DOHH2 (cell line): Measurements from ENCODE around the gene FAM120A.

Experiments used
- H3F3A ChIP-seq: fragments of 200-600 bp; sonication (generic), shearing (Covaris generic); 2 replicates; pipeline ENCODE4 v1.6.0; 2016; ENCODE audit warnings: antibody characterized with exemption, mild to moderate bottlenecking; ENCODE audit not compliant: control insufficient read depth, insufficient read depth
- H3K27ac ChIP-seq: fragments of 200-600 bp; sonication (generic); 2 replicates; pipeline ENCODE4 v1.5.1; 2014; ENCODE audit warnings: low read depth, mild to moderate bottlenecking, low read length, moderate library complexity
- H3K27me3 ChIP-seq: fragments of 200-600 bp; sonication (generic); 2 replicates; pipeline ENCODE4 v1.6.1; 2014; ENCODE audit warnings: mild to moderate bottlenecking, low read length, mixed read lengths; ENCODE audit not compliant: control insufficient read depth
- H3K36me3 ChIP-seq: fragments of 200-600 bp; sonication (generic); 2 replicates; pipeline ENCODE4 v1.6.1; 2014; ENCODE audit warnings: mild to moderate bottlenecking, low read length, moderate library complexity, mixed read lengths; ENCODE audit not compliant: control insufficient read depth
- H3K4me1 ChIP-seq: fragments of 200-600 bp; sonication (generic); 2 replicates; pipeline ENCODE4 v1.6.1; 2014; ENCODE audit warnings: mild to moderate bottlenecking, low read length, mixed read lengths; ENCODE audit not compliant: control insufficient read depth
- H3K4me2 ChIP-seq: fragments of 200-600 bp; sonication (generic); 2 replicates; pipeline ENCODE4 v1.6.0; 2014; ENCODE audit warnings: mild to moderate bottlenecking, low read length, moderate library complexity
- H3K4me3 ChIP-seq: fragments of 200-600 bp; sonication (generic); 2 replicates; pipeline ENCODE4 v1.5.1; 2014; ENCODE audit warnings: mild to moderate bottlenecking, low read length, mixed read lengths
- H3K79me2 ChIP-seq: fragments of 200-600 bp; sonication (generic); 2 replicates; pipeline ENCODE4 v1.6.1; 2014; ENCODE audit warnings: mild to moderate bottlenecking, low read length, mixed read lengths; ENCODE audit not compliant: control insufficient read depth
- H3K9me2 ChIP-seq: fragments of 200-600 bp; sonication (generic); replicated peaks from 2 replicates; pipeline ENCODE4 v1.6.1; 2014; ENCODE audit warnings: mild to moderate bottlenecking, low read length, mixed read lengths; ENCODE audit not compliant: control insufficient read depth
- H3K9me3 ChIP-seq: fragments of 200-600 bp; sonication (generic); 2 replicates; pipeline ENCODE4 v1.6.1; 2014; ENCODE audit warnings: antibody characterized with exemption, low read length, mixed read lengths; ENCODE audit not compliant: control insufficient read depth, insufficient read depth
- H4K20me1 ChIP-seq: fragments of 200-600 bp; sonication (generic); 2 replicates; pipeline ENCODE4 v1.6.0; 2014; ENCODE audit warnings: low read depth, mild to moderate bottlenecking, antibody characterized with exemption, low read length, moderate library complexity; ENCODE audit not compliant: control insufficient read depth, insufficient read depth
- CTCF ChIP-seq: fragments of 200-600 bp; sonication (generic); IDR thresholded peaks from one replicate; pipeline ENCODE4 v1.5.1; 2014; ENCODE audit warnings: antibody characterized with exemption, mild to moderate bottlenecking, low read depth, low read length; ENCODE audit not compliant: poor library complexity, severe bottlenecking
- EZH2phosphoT487 ChIP-seq: fragments of 200-600 bp; sonication (generic); IDR thresholded peaks from 2 replicates; pipeline ENCODE4 v1.6.1; 2017; ENCODE audit warnings: borderline replicate concordance, mild to moderate bottlenecking, antibody characterized with exemption, low read length, moderate library complexity, mixed read lengths

The FAM120A gene

GRCh38 chr9:93431539-93432105, 19.9 kb upstream of the FAM120A start:
- Histone ChIP-seq H3K79me2 (no peaks in the 10 kb centered on the region), H4K20me1 (no peaks in the 10 kb centered on the region), H3K9me2 (no peaks in the 10 kb centered on the region), H3K9me3 (no peaks in the 10 kb centered on the region), H3K4me2 (no peak overlapping the region), H3K36me3 (no peaks in the 10 kb centered on the region), H3F3A (no peaks in the 10 kb centered on the region), H3K4me1 (peaks cover 7% of the 10 kb centered on the region), H3K27me3 (no peaks in the 10 kb centered on the region), H3K4me3 (no peak overlapping the region), H3K27ac (no peak overlapping the region)
- TF ChIP-seq CTCF = no peak
- TF ChIP-seq EZH2phosphoT487 = no peak

- Histone ChIP-seq H3K4me2 (no peak overlapping the region), H4K20me1 (no peaks in the 10 kb centered on the region), H3F3A (no peaks in the 10 kb centered on the region; the same call in 1 of the 2 replicates), H3K4me3 (no peak overlapping the region), H3K27ac (no peak overlapping the region), H3K27me3 (no peaks in the 10 kb centered on the region), H3K9me2 (no peaks in the 10 kb centered on the region), H3K36me3 (no peaks in the 10 kb centered on the region), H3K79me2 (no peaks in the 10 kb centered on the region), H3K4me1 (peaks cover 7% of the 10 kb centered on the region), H3K9me3 (no peaks in the 10 kb centered on the region)
- TF ChIP-seq EZH2phosphoT487 (no peak), CTCF (no peak)
Observed at GRCh38 chr9:93432964-93433363, 18.5 kb upstream of the FAM120A start.

- H3K4me1 ChIP-seq = peaks cover 7% of the 10 kb centered on the region
- H3K79me2 ChIP-seq = no peaks in the 10 kb centered on the region
- no peaks in the 10 kb centered on the region; the same call in 1 of the 2 replicates for H3F3A ChIP-seq
- no peaks in the 10 kb centered on the region for H3K9me2 ChIP-seq
- no peak overlapping the region for H3K4me2 ChIP-seq
- TF ChIP-seq CTCF = no peak
- no peak for TF ChIP-seq EZH2phosphoT487
- H3K36me3 ChIP-seq = no peaks in the 10 kb centered on the region
- no peaks in the 10 kb centered on the region for H3K9me3 ChIP-seq
- no peak overlapping the region for H3K4me3 ChIP-seq
- H4K20me1 ChIP-seq = no peaks in the 10 kb centered on the region
- H3K27me3 ChIP-seq = no peaks in the 10 kb centered on the region
- no peak overlapping the region for H3K27ac ChIP-seq
Observed at GRCh38 chr9:93434056-93434455, 17.4 kb upstream of the FAM120A start.

- Histone ChIP-seq H3K36me3 (no peaks in the 10 kb centered on the region), H3K4me3 (no peak overlapping the region), H3K9me2 (no peaks in the 10 kb centered on the region), H4K20me1 (no peaks in the 10 kb centered on the region), H3F3A (no peaks in the 10 kb centered on the region; the same call in 1 of the 2 replicates), H3K4me2 (no peak overlapping the region), H3K27ac (no peak overlapping the region), H3K4me1 (peaks cover 7% of the 10 kb centered on the region), H3K27me3 (no peaks in the 10 kb centered on the region), H3K9me3 (no peaks in the 10 kb centered on the region), H3K79me2 (no peaks in the 10 kb centered on the region)
- TF ChIP-seq CTCF (no peak), EZH2phosphoT487 (no peak)
Observed at GRCh38 chr9:93435386-93435785, 16.1 kb upstream of the FAM120A start.
